22Rv1 (cell line): ENCODE data around the gene HSPA12A.

ENCODE experiments used
- H3K27ac ChIP-seq: fragments of 450-650 bp; 2 replicates; pipeline ENCODE4 v1.5.1; 2017
- ZFX ChIP-seq: fragments of 450-650 bp; IDR thresholded peaks from 2 replicates; pipeline ENCODE4 v1.6.1; 2017; ENCODE audit warnings: antibody characterized with exemption, borderline replicate concordance
- TF ChIP-seq, protein P1 (sequence below): fragments of 450-650 bp; IDR thresholded peaks from 2 replicates; pipeline ENCODE4 v1.5.1; 2017; ENCODE audit warnings: mild to moderate bottlenecking

The HSPA12A gene

DNA sequence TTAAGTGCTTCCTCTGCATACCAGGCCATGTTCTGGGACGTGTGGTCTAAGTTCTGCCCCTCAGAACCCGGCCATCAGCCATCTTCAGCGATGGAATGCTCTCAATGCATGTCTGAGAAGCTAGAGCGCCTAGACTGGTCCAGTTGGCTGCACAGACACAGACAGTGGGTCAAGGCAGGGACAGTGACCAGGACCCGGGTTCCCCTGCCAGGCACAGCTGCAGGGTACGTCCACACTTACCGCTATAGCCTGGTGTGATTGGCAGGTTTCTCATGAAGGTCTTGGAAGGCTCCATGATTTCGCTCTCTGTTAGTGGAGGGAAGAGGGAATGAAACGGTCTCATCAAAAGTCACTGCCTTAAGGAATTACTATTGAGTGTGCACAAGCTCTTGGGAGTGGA is 74.3 kb downstream of the HSPA12A start:
- TF ChIP-seq, protein P1, sequence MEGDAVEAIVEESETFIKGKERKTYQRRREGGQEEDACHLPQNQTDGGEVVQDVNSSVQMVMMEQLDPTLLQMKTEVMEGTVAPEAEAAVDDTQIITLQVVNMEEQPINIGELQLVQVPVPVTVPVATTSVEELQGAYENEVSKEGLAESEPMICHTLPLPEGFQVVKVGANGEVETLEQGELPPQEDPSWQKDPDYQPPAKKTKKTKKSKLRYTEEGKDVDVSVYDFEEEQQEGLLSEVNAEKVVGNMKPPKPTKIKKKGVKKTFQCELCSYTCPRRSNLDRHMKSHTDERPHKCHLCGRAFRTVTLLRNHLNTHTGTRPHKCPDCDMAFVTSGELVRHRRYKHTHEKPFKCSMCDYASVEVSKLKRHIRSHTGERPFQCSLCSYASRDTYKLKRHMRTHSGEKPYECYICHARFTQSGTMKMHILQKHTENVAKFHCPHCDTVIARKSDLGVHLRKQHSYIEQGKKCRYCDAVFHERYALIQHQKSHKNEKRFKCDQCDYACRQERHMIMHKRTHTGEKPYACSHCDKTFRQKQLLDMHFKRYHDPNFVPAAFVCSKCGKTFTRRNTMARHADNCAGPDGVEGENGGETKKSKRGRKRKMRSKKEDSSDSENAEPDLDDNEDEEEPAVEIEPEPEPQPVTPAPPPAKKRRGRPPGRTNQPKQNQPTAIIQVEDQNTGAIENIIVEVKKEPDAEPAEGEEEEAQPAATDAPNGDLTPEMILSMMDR: no peak
- no peak for TF ChIP-seq ZFX
- H3K27ac ChIP-seq: no peak overlapping the region

DNA sequence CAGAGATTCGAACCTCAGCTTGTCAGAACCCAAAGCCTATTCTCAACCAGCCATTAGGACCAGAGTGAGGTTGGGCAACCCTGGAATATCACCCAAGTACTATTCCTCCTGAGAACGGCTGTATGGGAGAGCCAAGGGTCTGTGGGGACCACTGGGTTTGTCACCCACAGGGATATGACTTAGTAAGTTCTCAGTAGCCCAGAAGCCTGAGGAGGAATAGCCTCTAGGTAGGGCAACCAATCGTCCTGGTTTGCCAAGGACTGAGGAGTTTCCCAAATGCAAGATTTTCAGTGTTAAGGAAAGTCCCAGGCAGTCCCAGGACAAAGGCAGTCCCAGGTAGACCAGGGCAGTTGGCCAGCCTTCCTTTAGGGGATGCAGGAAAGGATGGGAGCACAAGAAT is 74.9 kb downstream of the HSPA12A start:
- TF ChIP-seq, protein P1: no peak
- TF ChIP-seq ZFX: no peak
- no peak overlapping the region for H3K27ac ChIP-seq

DNA sequence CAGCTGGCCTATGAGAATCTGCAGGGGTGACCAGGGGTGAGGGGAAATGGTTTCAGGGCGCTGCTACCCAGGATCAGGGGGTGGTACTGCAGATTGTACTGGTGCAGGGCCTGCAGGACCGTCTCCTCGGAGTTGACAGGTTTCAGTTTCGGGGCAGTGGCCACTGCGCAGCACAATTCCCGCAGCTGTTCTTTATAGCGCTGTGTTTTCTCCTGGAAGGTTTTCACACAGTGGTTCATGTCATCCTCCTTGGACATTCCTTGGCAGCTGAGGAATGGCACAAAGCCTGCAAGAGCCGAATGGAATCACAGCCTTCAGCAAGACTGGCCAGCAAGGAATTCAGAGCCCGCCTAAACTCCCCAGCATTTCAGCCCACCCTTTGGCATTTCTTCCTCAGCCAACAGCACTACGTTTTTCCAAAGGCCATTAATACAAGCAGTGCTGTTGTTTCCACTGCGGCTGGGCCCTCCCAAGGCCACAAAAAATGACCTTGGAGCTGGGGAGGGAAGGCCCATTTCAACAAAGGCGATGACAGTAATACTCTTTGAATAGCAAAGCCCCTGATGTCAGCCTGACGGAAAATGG is 76.7 kb downstream of the HSPA12A start:
- H3K27ac ChIP-seq: no peak overlapping the region
- no peak for TF ChIP-seq ZFX
- TF ChIP-seq, protein P1: no peak

DNA sequence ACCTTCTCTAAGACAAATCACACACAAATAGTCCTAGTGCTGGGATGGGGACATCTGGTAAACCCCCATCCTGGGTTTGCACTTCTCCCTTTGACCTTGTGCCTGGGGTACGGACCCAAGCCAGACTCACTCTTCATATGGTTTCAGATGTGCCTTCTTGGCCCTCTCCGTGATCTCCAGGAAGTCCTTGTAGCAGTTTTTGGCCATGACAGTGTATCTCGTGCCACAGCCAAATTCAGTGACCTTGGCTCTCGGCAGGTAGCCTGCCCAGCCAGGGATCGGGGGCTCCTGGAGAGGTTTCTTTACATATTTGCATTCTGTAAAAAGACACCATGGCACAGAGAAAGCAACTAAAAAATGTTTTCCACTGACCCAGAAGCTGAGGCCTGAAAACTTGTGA is 77.7 kb downstream of the HSPA12A start:
- H3K27ac ChIP-seq: no peak overlapping the region
- TF ChIP-seq, protein P1: no peak
- no peak for TF ChIP-seq ZFX

DNA sequence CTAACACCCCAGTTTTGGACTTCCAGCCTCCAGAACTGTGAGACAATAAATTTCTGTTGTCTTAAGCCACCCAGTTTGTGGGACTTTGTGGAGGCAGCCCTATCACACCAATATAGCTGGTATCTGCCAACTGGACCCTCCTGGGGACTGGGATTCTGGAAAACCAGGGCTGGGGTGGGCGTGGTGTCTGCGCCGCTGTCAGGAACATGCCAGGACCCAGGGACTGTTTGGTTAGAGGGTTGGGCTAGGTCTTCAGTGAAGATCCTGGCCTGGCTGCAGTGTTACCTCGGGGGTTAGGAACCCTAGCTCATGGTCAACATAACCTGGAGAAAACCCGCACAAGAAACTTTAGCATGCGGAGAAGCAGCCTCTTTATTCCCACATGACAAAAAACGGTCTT is 79.0 kb downstream of the HSPA12A start:
- no peak overlapping the region for H3K27ac ChIP-seq
- TF ChIP-seq, protein P1: no peak

DNA sequence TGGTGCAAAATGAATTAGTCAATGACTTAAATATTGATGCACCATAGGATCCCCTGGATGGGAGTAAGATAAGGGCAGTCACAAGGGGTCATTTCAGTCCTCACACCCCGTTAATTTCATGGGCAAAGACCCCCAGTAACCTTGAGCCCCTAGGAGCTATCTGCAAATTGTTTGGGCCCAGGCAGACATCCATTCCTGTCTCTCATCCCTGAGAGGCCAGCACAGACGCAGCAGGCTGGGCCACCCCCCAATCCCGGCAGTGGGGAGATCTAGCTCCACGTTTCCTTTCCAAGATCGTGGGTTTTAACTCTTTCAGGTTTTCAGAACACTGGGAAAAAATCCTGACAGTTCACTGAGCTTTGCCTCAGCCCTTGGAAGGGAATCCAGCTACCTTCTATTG is 81.5 kb downstream of the HSPA12A start:
- H3K27ac ChIP-seq: no peak overlapping the region

DNA sequence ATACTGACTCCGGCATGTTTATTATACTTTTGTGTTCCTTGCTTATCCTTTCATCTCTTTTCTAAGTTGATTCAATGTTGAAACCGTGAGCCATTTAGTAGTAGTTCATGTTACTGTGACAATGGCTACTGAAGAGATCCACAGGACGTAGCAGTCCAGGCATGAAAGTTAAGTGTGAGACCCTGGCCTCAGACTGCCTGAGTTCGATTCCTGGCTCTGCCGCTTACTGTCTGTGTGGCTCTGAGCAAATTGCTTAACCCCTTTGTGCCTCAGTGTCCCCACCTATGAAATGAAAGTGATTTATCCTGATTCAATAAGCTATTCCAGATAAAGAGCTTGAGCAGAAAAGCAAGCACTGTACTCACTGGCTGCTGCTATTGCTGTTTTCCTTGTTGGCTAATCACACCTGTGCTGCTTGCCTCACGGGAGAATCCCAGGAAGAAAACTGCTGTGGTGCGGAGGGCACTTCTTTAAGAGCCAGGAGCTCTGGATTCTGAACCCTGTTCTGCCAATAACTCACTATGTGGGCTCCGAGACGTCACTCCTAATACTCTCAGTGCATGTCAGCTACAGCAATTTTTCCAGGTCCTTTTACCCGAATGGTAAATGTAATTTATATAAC is 83.2 kb downstream of the HSPA12A start:
- no peak overlapping the region for H3K27ac ChIP-seq
- no peak for TF ChIP-seq ZFX
- TF ChIP-seq, protein P1: no peak

More for the DNA sequence above, 81.5 kb downstream of the HSPA12A start:
- TF ChIP-seq ZFX: no peak
- TF ChIP-seq, protein P1: no peak
